Upper lobe of right lung (tissue), 1 donor: ENCODE measurements around the gene FAM180A. TPM values are rescaled to one million over a fixed set of nuclear protein-coding genes. Genes with fewer than 3 reads are reported as not detected.

Experiments
- ATAC-seq: fragments of 200-7000 bp; cut with Tn5 transposase; one replicate; pipeline ENCODE4 v1.9.1; 2020; ENCODE audit warnings: mild to moderate bottlenecking, moderate library complexity
- DNase-seq: peaks from one replicate; pipeline ENCODE4 v3.0.0-alpha.2; 2020
- H3K27ac ChIP-seq: fragments of 200-600 bp; one replicate; pipeline ENCODE4 v1.8.0; 2022
- H3K27me3 ChIP-seq: fragments of 200-600 bp; one replicate; pipeline ENCODE4 v1.8.0; 2022; ENCODE audit warnings: mild to moderate bottlenecking
- H3K36me3 ChIP-seq: fragments of 200-600 bp; one replicate; pipeline ENCODE4 v1.8.0; 2022
- H3K4me1 ChIP-seq: fragments of 200-600 bp; one replicate; pipeline ENCODE4 v1.8.0; 2022
- H3K4me3 ChIP-seq: fragments of 200-600 bp; one replicate; pipeline ENCODE4 v1.8.0; 2022; ENCODE audit warnings: mild to moderate bottlenecking
- H3K9me3 ChIP-seq: fragments of 200-600 bp; one replicate; pipeline ENCODE4 v1.8.0; 2022
- CTCF ChIP-seq: fragments of 200-600 bp; IDR thresholded peaks from one replicate; pipeline ENCODE4 v1.8.0; 2022; ENCODE audit warnings: antibody characterized with exemption
- intact Hi-C: fragments of 100-400 bp; cut with DNase I; formaldehyde crosslinking; loops from one replicate; pipeline ENCODE4 v1.11.0; 2022
- total RNA-seq: library from RNA; stranded (reverse); fragmentation: NEBNext Ultra II Directional; extraction: Animal tissue kit (Norgen Biotek cat#: 25700); gene quantifications from one replicate; pipeline ENCODE4 v1.2.1, GENCODE V29; 2021
- donor health status: DM: no; HTN: yes; CAD: no; lungs with severe emphysema.

FAM180A gene
- total RNA-seq, 1 donor from 2014 or later = 6.8 TPM

- Histone ChIP-seq H3K4me3 (no peak overlapping the region), H3K27ac (no peak overlapping the region), H3K36me3 (no peaks in the 10 kb centered on the region), H3K4me1 (no peaks in the 10 kb centered on the region), H3K9me3 (no peaks in the 10 kb centered on the region), H3K27me3 (no peaks in the 10 kb centered on the region)
- ATAC-seq (no peak), DNase-seq (no peak)
- intact Hi-C loops = no loop called here
- no peak for TF ChIP-seq CTCF
Measured at GRCh38 chr7:135729230-135729629, 19.4 kb downstream of the FAM180A start.

- TF ChIP-seq CTCF = no peak
- no peaks in the 10 kb centered on the region for H3K36me3 ChIP-seq
- H3K4me1 ChIP-seq = no peaks in the 10 kb centered on the region
- no peak for DNase-seq
- H3K4me3 ChIP-seq = no peak within 1 kb of the TSS
- H3K27ac ChIP-seq = no peak within 1 kb of the TSS
- no peak for ATAC-seq
- intact Hi-C loops = no loop called here
- no peaks in the 10 kb centered on the region for H3K27me3 ChIP-seq
- H3K9me3 ChIP-seq = no peaks in the 10 kb centered on the region
Measured at GRCh38 chr7:135728136-135728669, 20.4 kb downstream of the FAM180A start, which contains the start of gene SLC13A4. Gene SLC13A4, minus strand, starts transcription at chr7:135728186. Its CDS starts 690 bp downstream, at chr7:135727496.

GRCh38 chr7:135726911-135727673, 21.5 kb downstream of the FAM180A start:
- ATAC-seq = no peak
- H3K9me3 ChIP-seq = no peaks in the 10 kb centered on the region
- no peak for TF ChIP-seq CTCF
- no peak overlapping the region for H3K4me3 ChIP-seq
- intact Hi-C loops = no loop called here
- DNase-seq = no peak
- no peaks in the 10 kb centered on the region for H3K4me1 ChIP-seq
- H3K36me3 ChIP-seq = no peaks in the 10 kb centered on the region
- no peak overlapping the region for H3K27ac ChIP-seq
- H3K27me3 ChIP-seq = no peaks in the 10 kb centered on the region

GRCh38 chr7:135726276-135726788, 22.3 kb downstream of the FAM180A start:
- peak; percentile 0 for DNase-seq
- TF ChIP-seq CTCF = no peak
- no peak for ATAC-seq
- intact Hi-C loops = no loop called here
- H3K27me3 ChIP-seq = no peaks in the 10 kb centered on the region
- H3K4me1 ChIP-seq = no peaks in the 10 kb centered on the region
- no peaks in the 10 kb centered on the region for H3K9me3 ChIP-seq
- H3K36me3 ChIP-seq = no peaks in the 10 kb centered on the region
- no peak overlapping the region for H3K27ac ChIP-seq
- H3K4me3 ChIP-seq = no peak overlapping the region

- Histone ChIP-seq H3K9me3 (no peaks in the 10 kb centered on the region), H3K36me3 (no peaks in the 10 kb centered on the region), H3K27ac (no peak overlapping the region), H3K27me3 (no peaks in the 10 kb centered on the region), H3K4me3 (no peak overlapping the region), H3K4me1 (no peaks in the 10 kb centered on the region)
- intact Hi-C loops = no loop called here
- TF ChIP-seq CTCF = no peak
- ATAC-seq (no peak), DNase-seq (peak; percentile 3)
Measured at GRCh38 chr7:135723411-135723810, 25.2 kb downstream of the FAM180A start.
